ENCODE measurements around the gene PSMD6. TPM values are rescaled to one million over a fixed set of nuclear protein-coding genes. Genes with fewer than 3 reads are reported as not detected.

Gene PSMD6
- total RNA-seq, 1 donor from 2014 or later = 88.7 TPM

GRCh38 chr3:64046996-64047594 is 23.8 kb upstream of the PSMD6 start:
- H3K36me3 ChIP-seq (ENCODE audit: insufficient read depth, low read length) = no peaks in the 10 kb centered on the region
- no peaks in the 10 kb centered on the region for H4K20me1 ChIP-seq (ENCODE audit: insufficient read depth, low read length)
- H3K4me1 ChIP-seq (ENCODE audit: insufficient read depth, low read length) = peaks cover 24% of the 10 kb centered on the region
- H3K27ac Mint-ChIP-seq (ENCODE audit: unreplicated experiment) = no peak overlapping the region
- peaks cover 2% of the 10 kb centered on the region for H3K27me3 Mint-ChIP-seq (ENCODE audit: low read depth, unreplicated experiment)
- FAIRE-seq (peak; percentile 34), DNase-seq (ENCODE audit: low read depth) (no peak)
- H3K9ac ChIP-seq (ENCODE audit: low read length) = no peak overlapping the region
- no peaks in the 10 kb centered on the region for H3K36me3 Mint-ChIP-seq (ENCODE audit: low read depth, unreplicated experiment)
- no peaks in the 10 kb centered on the region for H3K27me3 ChIP-seq (ENCODE audit: insufficient read depth, low read length)
- TF ChIP-seq, protein P1, sequence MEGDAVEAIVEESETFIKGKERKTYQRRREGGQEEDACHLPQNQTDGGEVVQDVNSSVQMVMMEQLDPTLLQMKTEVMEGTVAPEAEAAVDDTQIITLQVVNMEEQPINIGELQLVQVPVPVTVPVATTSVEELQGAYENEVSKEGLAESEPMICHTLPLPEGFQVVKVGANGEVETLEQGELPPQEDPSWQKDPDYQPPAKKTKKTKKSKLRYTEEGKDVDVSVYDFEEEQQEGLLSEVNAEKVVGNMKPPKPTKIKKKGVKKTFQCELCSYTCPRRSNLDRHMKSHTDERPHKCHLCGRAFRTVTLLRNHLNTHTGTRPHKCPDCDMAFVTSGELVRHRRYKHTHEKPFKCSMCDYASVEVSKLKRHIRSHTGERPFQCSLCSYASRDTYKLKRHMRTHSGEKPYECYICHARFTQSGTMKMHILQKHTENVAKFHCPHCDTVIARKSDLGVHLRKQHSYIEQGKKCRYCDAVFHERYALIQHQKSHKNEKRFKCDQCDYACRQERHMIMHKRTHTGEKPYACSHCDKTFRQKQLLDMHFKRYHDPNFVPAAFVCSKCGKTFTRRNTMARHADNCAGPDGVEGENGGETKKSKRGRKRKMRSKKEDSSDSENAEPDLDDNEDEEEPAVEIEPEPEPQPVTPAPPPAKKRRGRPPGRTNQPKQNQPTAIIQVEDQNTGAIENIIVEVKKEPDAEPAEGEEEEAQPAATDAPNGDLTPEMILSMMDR (IDR thresholded peaks at IDR 0.05; ENCODE audit: insufficient read depth, low read depth, low read length) = no peak
- TF ChIP-seq EZH2 (IDR thresholded peaks at IDR 0.05; ENCODE audit: insufficient read depth, low read length) = no peak
- H2AFZ ChIP-seq (ENCODE audit: low read depth, low read length) = no peak overlapping the region
- H3K4me3 ChIP-seq (ENCODE audit: insufficient read depth, low read depth, low read length) = no peak overlapping the region
- H3K4me1 Mint-ChIP-seq (ENCODE audit: low read depth, unreplicated experiment) = peaks cover 13% of the 10 kb centered on the region
- H3K4me2 ChIP-seq (ENCODE audit: low read length) = no peak overlapping the region
- no peak overlapping the region for H3K4me3 Mint-ChIP-seq (ENCODE audit: unreplicated experiment)
- H3K9me3 ChIP-seq (ENCODE audit: insufficient read depth, low read depth, low read length) = no peaks in the 10 kb centered on the region
- no peak overlapping the region for H3K27ac ChIP-seq (ENCODE audit: low read depth, low read length)
- no peaks in the 10 kb centered on the region for H3K9me3 Mint-ChIP-seq (ENCODE audit: unreplicated experiment)
- no peaks in the 10 kb centered on the region for H3K79me2 ChIP-seq (ENCODE audit: insufficient read depth, low read length)

DNA sequence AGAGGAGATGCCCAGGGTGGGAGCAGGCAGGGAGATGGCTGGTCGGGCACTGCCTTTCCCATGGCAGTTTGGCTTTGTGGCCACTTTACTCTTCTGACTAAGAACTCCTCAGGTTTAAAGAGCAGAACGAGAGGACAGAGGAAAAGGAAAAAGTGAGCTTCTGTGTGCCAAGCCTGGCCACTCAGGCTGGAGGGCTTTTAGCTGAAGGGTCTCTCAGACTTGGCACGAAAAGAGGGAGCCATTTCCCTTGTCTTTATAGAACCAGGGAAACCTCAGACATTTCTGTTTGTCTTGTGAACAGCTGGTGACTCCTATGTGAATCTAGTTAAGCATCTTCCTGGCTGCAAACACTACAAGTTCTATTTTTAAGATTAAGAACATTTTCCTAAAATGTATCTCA is 23.3 kb upstream of the PSMD6 start:
- Histone ChIP-seq H3K27ac (ENCODE audit: low read depth, low read length) (no peak overlapping the region), H3K9ac (ENCODE audit: low read length) (no peak overlapping the region), H3K27me3 (ENCODE audit: insufficient read depth, low read length) (no peaks in the 10 kb centered on the region), H3K4me2 (ENCODE audit: low read length) (no peak overlapping the region), H3K79me2 (ENCODE audit: insufficient read depth, low read length) (no peaks in the 10 kb centered on the region), H3K4me3 (ENCODE audit: insufficient read depth, low read depth, low read length) (no peak overlapping the region), H3K36me3 (ENCODE audit: insufficient read depth, low read length) (no peaks in the 10 kb centered on the region), H3K4me1 (ENCODE audit: insufficient read depth, low read length) (peaks cover 24% of the 10 kb centered on the region), H3K9me3 (ENCODE audit: insufficient read depth, low read depth, low read length) (no peaks in the 10 kb centered on the region), H2AFZ (ENCODE audit: low read depth, low read length) (no peak overlapping the region), H4K20me1 (ENCODE audit: insufficient read depth, low read length) (no peaks in the 10 kb centered on the region)
- no peak for DNase-seq (ENCODE audit: low read depth)
- no peak for TF ChIP-seq EZH2 (IDR thresholded peaks at IDR 0.05; ENCODE audit: insufficient read depth, low read length)
- TF ChIP-seq, protein P1 (IDR thresholded peaks at IDR 0.05; ENCODE audit: insufficient read depth, low read depth, low read length) = no peak
- Mint-ChIP-seq H3K4me3 (ENCODE audit: unreplicated experiment) (no peak overlapping the region), H3K36me3 (ENCODE audit: low read depth, unreplicated experiment) (no peaks in the 10 kb centered on the region), H3K27ac (ENCODE audit: unreplicated experiment) (no peak overlapping the region), H3K9me3 (ENCODE audit: unreplicated experiment) (no peaks in the 10 kb centered on the region), H3K4me1 (ENCODE audit: low read depth, unreplicated experiment) (peaks cover 13% of the 10 kb centered on the region), H3K27me3 (ENCODE audit: low read depth, unreplicated experiment) (peaks cover 2% of the 10 kb centered on the region)
- FAIRE-seq = no peak

- H3K4me1 Mint-ChIP-seq (ENCODE audit: low read depth, unreplicated experiment) = peaks cover 20% of the 10 kb centered on the region
Observed at GRCh38 chr3:64042952-64043351, 19.7 kb upstream of the PSMD6 start.

More at GRCh38 chr3:64042952-64043351, 19.7 kb upstream of the PSMD6 start:
- no peak for TF ChIP-seq EZH2 (IDR thresholded peaks at IDR 0.05; ENCODE audit: insufficient read depth, low read length)
- TF ChIP-seq, protein P1 (IDR thresholded peaks at IDR 0.05; ENCODE audit: insufficient read depth, low read depth, low read length) = no peak
- H3K9ac ChIP-seq (ENCODE audit: low read length) = no peak overlapping the region
- no peak overlapping the region for H2AFZ ChIP-seq (ENCODE audit: low read depth, low read length)
- H3K4me1 ChIP-seq (ENCODE audit: insufficient read depth, low read length) = peaks cover 10% of the 10 kb centered on the region
- no peaks in the 10 kb centered on the region for H3K9me3 Mint-ChIP-seq (ENCODE audit: unreplicated experiment)
- FAIRE-seq = peak; percentile 37
- DNase-seq (ENCODE audit: low read depth) = no peak
- H3K36me3 Mint-ChIP-seq (ENCODE audit: low read depth, unreplicated experiment) = no peaks in the 10 kb centered on the region
- H3K4me2 ChIP-seq (ENCODE audit: low read length) = no peak overlapping the region
- H3K4me3 Mint-ChIP-seq (ENCODE audit: unreplicated experiment) = no peak overlapping the region
- no peak overlapping the region for H3K27ac Mint-ChIP-seq (ENCODE audit: unreplicated experiment)
- H3K27me3 ChIP-seq (ENCODE audit: insufficient read depth, low read length) = no peaks in the 10 kb centered on the region
- no peaks in the 10 kb centered on the region for H3K36me3 ChIP-seq (ENCODE audit: insufficient read depth, low read length)
- H3K27ac ChIP-seq (ENCODE audit: low read depth, low read length) = no peak overlapping the region
- no peak overlapping the region for H3K4me3 ChIP-seq (ENCODE audit: insufficient read depth, low read depth, low read length)
- peaks cover 2% of the 10 kb centered on the region for H3K27me3 Mint-ChIP-seq (ENCODE audit: low read depth, unreplicated experiment)
- H4K20me1 ChIP-seq (ENCODE audit: insufficient read depth, low read length) = no peaks in the 10 kb centered on the region
- H3K79me2 ChIP-seq (ENCODE audit: insufficient read depth, low read length) = no peaks in the 10 kb centered on the region
- H3K9me3 ChIP-seq (ENCODE audit: insufficient read depth, low read depth, low read length) = no peaks in the 10 kb centered on the region

Data from astrocyte (in vitro differentiated cells and primary cell).